Bronchial smooth muscle cell (primary cell): ENCODE data around the gene TRPV6. TPM values are rescaled to one million over a fixed set of nuclear protein-coding genes. Genes with fewer than 3 reads are reported as not detected.

ENCODE experiments used
- total RNA-seq: library from RNA; depleted of rRNA; stranded (reverse); fragments of >200 nt; gene quantifications from 2 replicates; pipeline ENCODE4 v1.2.1, GENCODE V29; 2014

The TRPV6 gene
- total RNA-seq = not detected in 2 replicates

GRCh38 chr7:142885311-142886230 is at the start of gene TRPV6:
TSS of gene TRPV6 (minus strand) at chr7:142885745.

DNA sequence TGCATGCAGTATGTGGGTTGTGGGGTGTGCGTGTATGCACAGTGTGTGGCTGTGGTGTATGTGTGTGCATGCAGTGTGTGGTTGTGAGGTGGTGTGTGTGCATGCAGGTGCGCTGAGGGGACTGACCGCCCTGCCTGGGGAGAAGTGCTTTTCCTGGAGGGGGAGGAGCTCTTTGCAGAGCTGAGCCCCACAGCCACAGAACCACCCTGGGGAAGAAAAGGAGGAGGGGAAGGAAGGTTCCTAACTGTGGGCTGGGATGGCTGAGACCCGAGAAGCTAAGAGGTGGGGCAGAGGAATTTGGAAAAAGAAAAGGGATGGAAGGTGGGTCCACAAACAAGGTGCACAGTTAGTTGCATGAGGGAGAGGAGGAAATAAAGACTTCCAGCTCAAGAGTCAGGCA is 48.1 kb upstream of the TRPV6 start, which contains the start of gene TRPV5:
TRPV5 (minus strand) TSS at position 123 of the 400 bp plus-strand sequence. CDS start 287 bp downstream, outside the sequence.

GRCh38 chr7:142854372-142855113 is 31.0 kb downstream of the TRPV6 start, which contains the start of gene EPHB6:
TSS of gene EPHB6 (plus strand) at chr7:142855076. CDS start at chr7:142863228, 8,152 bp downstream.

Other genes starting within 250 kb of the TRPV6 start
- gene PRSS1, start 136.3 kb downstream of the TRPV6 start, total RNA-seq = not detected in 2 replicates
- not detected in 2 replicates for gene PRSS2, start 114.8 kb downstream of the TRPV6 start, total RNA-seq
- under 0.01 and 1.2 TPM in 2 replicates for gene EPHB6, start 30.7 kb downstream of the TRPV6 start, total RNA-seq
- gene TRPV5, start 48.0 kb upstream of the TRPV6 start, total RNA-seq = not detected in 2 replicates
- gene LLCFC1, start 53.7 kb upstream of the TRPV6 start, total RNA-seq = not detected in 2 replicates
- gene KEL, start 76.6 kb upstream of the TRPV6 start, total RNA-seq = not detected in 2 replicates
- gene OR9A2, start 141.4 kb upstream of the TRPV6 start, total RNA-seq = not detected in 2 replicates
- gene OR6V1, start 166.6 kb upstream of the TRPV6 start, total RNA-seq = not detected in 2 replicates
- gene PIP, start 246.3 kb upstream of the TRPV6 start, total RNA-seq = not detected in 2 replicates